Smooth muscle cell (in vitro differentiated cells): Measurements from ENCODE around the gene VEZT. TPM values are rescaled to one million over a fixed set of nuclear protein-coding genes. Genes with fewer than 3 reads are reported as not detected.
A peak's percentile ranks its signal among the peaks of the same experiment; 100 is the strongest.

Experiments used
- DNase-seq: peaks from one replicate; lab custom pipeline; 2025; ENCODE audit not compliant: unreplicated experiment; lab: John Stamatoyannopoulos, UW
- H2AFZ ChIP-seq: fragments of 200-600 bp; sonication (generic); 2 replicates; pipeline ENCODE4 v1.6.0; 2016; ENCODE audit warnings: antibody characterized with exemption, low read depth, mild to moderate bottlenecking
- H3F3A ChIP-seq: fragments of 200-600 bp; sonication (generic); 2 replicates; pipeline ENCODE4 v1.6.0; 2017; ENCODE audit warnings: antibody characterized with exemption, low read depth
- H3K27ac ChIP-seq: fragments of 200-600 bp; sonication (generic); 2 replicates; pipeline ENCODE4 v1.5.1; 2016; ENCODE audit warnings: low read depth, mild to moderate bottlenecking
- H3K27me3 ChIP-seq: fragments of 200-600 bp; sonication (generic); 2 replicates; pipeline ENCODE4 v1.6.1; 2016; ENCODE audit warnings: low read depth, mild to moderate bottlenecking
- H3K36me3 ChIP-seq: fragments of 200-600 bp; sonication (generic); 2 replicates; pipeline ENCODE4 v1.5.1; 2016; ENCODE audit warnings: low read depth
- H3K4me1 ChIP-seq: fragments of 200-600 bp; sonication (generic); 2 replicates; pipeline ENCODE4 v1.5.1; 2016; ENCODE audit warnings: low read depth
- H3K4me2 ChIP-seq: fragments of 200-600 bp; sonication (generic); 2 replicates; pipeline ENCODE4 v1.6.0; 2016; ENCODE audit warnings: mild to moderate bottlenecking
- H3K4me3 ChIP-seq: fragments of 200-600 bp; sonication (generic); 2 replicates; pipeline ENCODE4 v1.5.1; 2016; ENCODE audit warnings: mild to moderate bottlenecking
- H3K79me2 ChIP-seq: fragments of 200-600 bp; sonication (generic); 2 replicates; pipeline ENCODE4 v1.6.0; 2016; ENCODE audit warnings: low read depth, mild to moderate bottlenecking
- H3K9ac ChIP-seq: fragments of 200-600 bp; sonication (generic); 2 replicates; pipeline ENCODE4 v1.6.0; 2016; ENCODE audit warnings: low read depth
- H3K9me3 ChIP-seq: fragments of 200-600 bp; sonication (generic); replicated peaks from 2 replicates; pipeline ENCODE4 v1.5.1; 2016; ENCODE audit warnings: low read depth
- H4K20me1 ChIP-seq: fragments of 200-600 bp; sonication (generic); 2 replicates; pipeline ENCODE4 v1.6.0; 2016; ENCODE audit warnings: low read depth
- WGBS: methylation state at CpG from one replicate; pipeline ENCODE4 v1.1.7; 2016; ENCODE audit warnings: low lambda C conversion rate; 5-methylcytosine and 5-hydroxymethylcytosine counted together
- polyA plus RNA-seq: library from polyadenylated mRNA; unstranded; fragments of >200 nt; fragmentation: Nextera tagmentation; extraction: Ambion mirVana; gene quantifications from 2 replicates; pipeline ENCODE4 v1.2.1, GENCODE V29; 2016
- total RNA-seq: library from RNA; depleted of rRNA; stranded (reverse); fragments of >200 nt; gene quantifications from 2 replicates; pipeline ENCODE4 v1.2.3, GENCODE V29; 2014
- TF ChIP-seq, protein P1 (sequence below): fragments of 200-600 bp; sonication (generic); IDR thresholded peaks from 2 replicates; pipeline ENCODE4 v1.5.1; 2017; ENCODE audit warnings: borderline replicate concordance, mild to moderate bottlenecking, antibody characterized with exemption; ENCODE audit not compliant: insufficient read depth, poor library complexity, severe bottlenecking

VEZT gene
- total and polyA plus RNA-seq, 2 experiments from 2014 or later = 21.2 to 65.2 TPM

DNA sequence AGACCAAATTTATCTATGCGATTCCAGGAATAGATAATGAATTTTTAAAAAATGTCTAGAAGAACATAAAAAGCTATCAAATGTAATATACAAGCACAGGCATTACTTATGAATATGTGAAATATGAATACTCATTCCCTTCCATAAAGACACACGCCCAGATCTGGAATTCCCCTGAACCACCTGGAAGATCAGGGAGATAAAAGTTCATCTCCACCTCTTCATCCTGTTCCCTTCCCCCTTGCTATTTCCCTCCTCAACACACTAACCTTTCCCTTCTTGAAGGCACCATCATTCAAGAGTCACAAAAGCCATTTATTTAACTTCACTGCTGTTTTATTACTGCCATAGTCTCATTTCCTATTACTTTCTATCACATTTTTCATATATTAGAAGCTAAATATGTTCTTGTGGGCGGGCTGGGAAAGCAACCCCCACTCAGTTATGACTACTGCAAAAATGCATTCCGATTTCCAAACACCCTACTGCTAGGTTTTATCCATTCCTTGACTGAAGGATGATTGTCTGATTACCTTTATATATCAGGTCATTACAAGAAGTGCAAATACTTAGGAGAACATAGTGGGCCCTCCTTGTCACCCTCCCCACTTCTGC lies 16.4 kb upstream of the VEZT start:
- 75% methylated on average over 4 of the region's 4 CpGs for WGBS
- no peak for DNase-seq
- peak overlapping the region; percentile 99 for H3K27ac ChIP-seq
- peak overlapping the region; percentile 69 for H3K4me2 ChIP-seq
- peak overlapping the region; percentile 32 for H3K4me3 ChIP-seq
- H3F3A ChIP-seq = peaks cover 32% of the 10 kb centered on the region
- no peaks in the 10 kb centered on the region for H3K27me3 ChIP-seq
- H2AFZ ChIP-seq = no peak overlapping the region
- H3K4me1 ChIP-seq = peaks cover 52% of the 10 kb centered on the region
- H3K9me3 ChIP-seq = no peaks in the 10 kb centered on the region
- peaks cover 40% of the 10 kb centered on the region for H3K79me2 ChIP-seq
- peak overlapping the region; percentile 40 for H3K9ac ChIP-seq
- H3K36me3 ChIP-seq = no peaks in the 10 kb centered on the region
- TF ChIP-seq, protein P1, sequence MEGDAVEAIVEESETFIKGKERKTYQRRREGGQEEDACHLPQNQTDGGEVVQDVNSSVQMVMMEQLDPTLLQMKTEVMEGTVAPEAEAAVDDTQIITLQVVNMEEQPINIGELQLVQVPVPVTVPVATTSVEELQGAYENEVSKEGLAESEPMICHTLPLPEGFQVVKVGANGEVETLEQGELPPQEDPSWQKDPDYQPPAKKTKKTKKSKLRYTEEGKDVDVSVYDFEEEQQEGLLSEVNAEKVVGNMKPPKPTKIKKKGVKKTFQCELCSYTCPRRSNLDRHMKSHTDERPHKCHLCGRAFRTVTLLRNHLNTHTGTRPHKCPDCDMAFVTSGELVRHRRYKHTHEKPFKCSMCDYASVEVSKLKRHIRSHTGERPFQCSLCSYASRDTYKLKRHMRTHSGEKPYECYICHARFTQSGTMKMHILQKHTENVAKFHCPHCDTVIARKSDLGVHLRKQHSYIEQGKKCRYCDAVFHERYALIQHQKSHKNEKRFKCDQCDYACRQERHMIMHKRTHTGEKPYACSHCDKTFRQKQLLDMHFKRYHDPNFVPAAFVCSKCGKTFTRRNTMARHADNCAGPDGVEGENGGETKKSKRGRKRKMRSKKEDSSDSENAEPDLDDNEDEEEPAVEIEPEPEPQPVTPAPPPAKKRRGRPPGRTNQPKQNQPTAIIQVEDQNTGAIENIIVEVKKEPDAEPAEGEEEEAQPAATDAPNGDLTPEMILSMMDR = no peak
- H4K20me1 ChIP-seq = no peaks in the 10 kb centered on the region

DNA sequence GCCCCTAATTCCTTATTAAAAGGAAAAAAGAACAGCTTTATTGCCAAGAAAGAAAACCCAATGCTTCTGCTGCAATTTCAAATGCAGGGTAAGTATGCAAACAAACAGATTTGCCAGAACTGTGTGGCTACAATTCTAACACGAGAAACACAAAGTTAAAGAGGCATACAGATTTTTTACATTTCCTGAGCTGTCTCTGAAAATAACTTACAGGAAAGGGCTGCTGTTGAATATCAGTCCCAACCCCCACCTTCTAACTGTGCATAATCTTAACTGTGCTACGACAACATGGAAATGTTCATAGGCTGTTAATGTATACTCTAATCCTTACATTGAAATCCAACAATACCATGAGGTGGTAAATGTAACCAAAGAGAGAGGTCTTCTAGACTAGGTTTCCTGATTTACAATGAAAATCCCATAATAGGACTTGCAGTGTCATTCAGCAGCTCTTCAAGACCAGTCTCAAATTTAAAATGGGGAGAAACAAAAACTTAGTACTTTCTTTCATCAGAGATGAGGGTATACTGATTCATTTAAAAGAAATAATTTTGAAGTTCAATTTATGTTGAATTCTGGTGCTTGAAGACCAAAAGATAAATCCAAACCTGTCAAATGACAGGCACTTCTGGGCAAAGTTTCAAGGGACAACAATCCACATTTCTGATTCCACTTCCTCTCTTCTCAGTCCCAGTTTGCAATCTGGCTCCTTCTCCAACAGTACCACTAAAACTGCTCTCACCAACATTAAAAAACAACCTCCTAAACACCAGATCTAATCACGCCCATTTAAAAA lies 14.7 kb upstream of the VEZT start:
- H3K4me1 ChIP-seq = peaks cover 54% of the 10 kb centered on the region
- no peaks in the 10 kb centered on the region for H4K20me1 ChIP-seq
- DNase-seq = no peak
- H3K36me3 ChIP-seq = no peaks in the 10 kb centered on the region
- H3K9me3 ChIP-seq = no peaks in the 10 kb centered on the region
- H2AFZ ChIP-seq = peak overlapping the region; percentile 46
- H3K4me2 ChIP-seq = peak overlapping the region; percentile 90
- H3K79me2 ChIP-seq = peaks cover 32% of the 10 kb centered on the region
- H3K4me3 ChIP-seq = no peak overlapping the region
- no peaks in the 10 kb centered on the region for H3K27me3 ChIP-seq
- H3F3A ChIP-seq = peaks cover 42% of the 10 kb centered on the region
- peak overlapping the region; percentile 99 for H3K27ac ChIP-seq
- WGBS = 35% methylated on average over 3 of the region's 3 CpGs
- peak overlapping the region; percentile 93 for H3K9ac ChIP-seq
- TF ChIP-seq, protein P1 = no peak

DNA sequence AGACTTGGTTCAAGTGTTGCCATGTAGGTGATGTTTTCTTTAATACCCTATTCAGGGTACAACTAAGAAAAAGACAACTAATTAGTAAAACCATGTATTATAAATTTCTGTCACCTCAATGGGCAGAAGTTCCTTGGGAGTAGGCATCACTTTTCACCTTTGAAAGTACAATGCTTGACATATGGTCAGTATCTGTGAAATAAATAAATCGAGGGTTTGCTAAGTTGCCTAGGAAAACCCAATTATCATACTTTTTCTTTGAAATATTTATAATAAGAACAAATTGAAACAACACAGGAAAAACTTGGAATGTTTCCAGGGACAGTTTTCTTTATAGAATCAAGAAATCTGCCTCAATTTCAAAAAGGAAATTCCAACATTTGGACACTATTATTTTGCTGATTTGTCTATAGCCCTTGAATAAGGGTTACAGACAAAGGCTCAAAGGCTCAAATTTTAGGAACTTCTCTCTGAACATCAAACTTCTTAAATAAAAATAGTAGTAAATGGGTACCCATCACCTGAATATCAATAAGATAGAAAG lies 14.0 kb upstream of the VEZT start:
- Histone ChIP-seq H3K4me1 (peaks cover 54% of the 10 kb centered on the region), H4K20me1 (no peaks in the 10 kb centered on the region), H3K9me3 (no peaks in the 10 kb centered on the region), H3K27me3 (no peaks in the 10 kb centered on the region), H3K4me2 (peak overlapping the region; percentile 90), H3K9ac (peak overlapping the region; percentile 93), H3K27ac (peak overlapping the region; percentile 99), H2AFZ (peak overlapping the region; percentile 96), H3K4me3 (peak overlapping the region; percentile 47), H3K79me2 (peaks cover 32% of the 10 kb centered on the region), H3F3A (peaks cover 42% of the 10 kb centered on the region), H3K36me3 (no peaks in the 10 kb centered on the region)
- 91% methylated on average over 1 of the region's 1 CpG for WGBS
- no peak for DNase-seq
- TF ChIP-seq, protein P1 = no peak
